ENCODE data around the gene MED10.
"Not testable (repeated sequence)": the region's sequence is repeated elsewhere in the genome, so short reads cannot be mapped to it uniquely, and the experiment has no call there.

MED10 gene

DNA sequence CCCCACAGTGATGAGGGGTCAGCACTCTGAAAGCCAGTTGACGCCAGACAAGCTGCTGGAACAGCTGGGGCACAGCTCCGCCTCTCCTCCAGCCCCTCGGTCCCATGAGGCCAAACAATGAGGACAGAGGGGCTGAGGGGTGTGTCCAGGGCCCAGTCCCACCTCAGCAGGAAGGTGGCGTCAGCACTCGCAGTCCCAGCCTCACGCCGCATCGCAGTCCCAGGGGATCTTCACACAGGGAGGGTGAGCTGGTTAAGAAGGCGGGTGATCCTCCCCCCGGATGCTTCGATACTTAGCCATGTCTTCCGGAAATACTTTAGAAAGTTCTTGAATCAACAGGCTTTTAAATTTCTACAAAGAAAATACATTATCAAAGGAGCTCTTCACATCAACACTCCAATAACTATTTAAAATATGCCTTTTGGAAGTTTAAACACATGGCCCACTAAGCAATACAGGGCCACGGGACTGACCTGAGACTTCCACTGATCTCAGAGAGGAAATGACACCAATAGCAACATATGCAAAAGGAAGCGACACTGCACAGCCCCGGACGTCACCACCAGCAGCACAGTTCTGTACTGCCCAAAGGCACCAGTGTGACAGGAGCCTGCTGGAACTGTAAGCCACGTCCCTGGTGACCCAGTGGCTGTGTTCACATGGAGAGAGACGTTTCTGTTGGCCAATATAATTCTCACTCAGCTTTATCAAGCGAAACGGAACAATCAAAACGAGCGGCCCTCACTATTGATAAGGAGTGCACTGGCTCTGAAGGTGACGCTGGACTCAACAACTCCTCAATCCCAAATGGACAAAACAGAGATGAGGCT lies 5.9 kb downstream of the MED10 start:
- DNase-seq = no peak

GRCh38 chr5:6371079-6371810 lies 7.1 kb downstream of the MED10 start:
- DNase-seq = no peak

DNA sequence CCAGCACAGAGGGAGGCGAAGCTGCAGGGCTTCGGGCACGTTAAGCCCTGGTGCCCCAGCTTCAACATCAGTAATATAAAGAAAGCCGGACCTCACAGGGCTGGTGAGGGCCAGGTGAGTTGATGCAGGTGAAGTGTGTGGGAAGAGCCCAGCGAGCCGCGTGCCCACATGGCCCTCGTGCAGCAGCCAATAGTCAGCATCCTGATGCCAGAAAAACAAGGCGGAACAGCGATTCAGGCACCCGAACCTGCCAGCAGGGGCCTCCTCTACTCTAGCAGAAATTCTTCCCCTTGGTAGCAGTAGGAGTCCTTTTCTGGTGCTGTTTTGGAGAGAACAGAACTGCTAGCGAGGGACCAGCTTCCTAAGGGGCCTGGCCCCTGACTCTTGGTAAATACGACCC lies 7.8 kb downstream of the MED10 start:
- no peak for DNase-seq

GRCh38 chr5:6365977-6366590 lies 12.3 kb downstream of the MED10 start:
- DNase-seq = no peak

GRCh38 chr5:6365142-6365976 lies 13.0 kb downstream of the MED10 start:
- DNase-seq = no peak

GRCh38 chr5:6363454-6364011 lies 14.8 kb downstream of the MED10 start:
- DNase-seq = not testable (repeated sequence)

DNA sequence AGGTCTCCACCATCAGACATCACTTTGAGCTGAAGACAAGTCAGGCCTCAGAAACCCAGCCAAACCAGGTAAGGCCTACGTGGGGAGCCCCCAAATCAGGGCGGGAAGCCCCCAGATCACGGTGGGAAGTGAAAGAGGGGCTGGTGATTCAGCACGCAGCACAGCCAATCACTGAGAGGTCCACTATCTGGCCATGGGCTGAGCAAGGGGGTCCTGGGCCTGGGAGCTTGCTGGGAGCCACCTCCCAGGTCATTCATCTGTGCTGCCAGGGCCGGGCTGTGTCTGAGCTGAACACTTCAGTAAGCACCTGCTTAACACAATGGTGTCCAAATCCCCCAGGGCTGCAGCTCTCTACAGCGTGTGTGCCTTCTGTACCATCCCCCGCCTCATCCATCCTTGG lies 15.5 kb downstream of the MED10 start:
- DNase-seq = no peak

GRCh38 chr5:6361101-6361500 lies 17.2 kb downstream of the MED10 start:
- DNase-seq = no peak

GRCh38 chr5:6360323-6361072 lies 17.8 kb downstream of the MED10 start:
- no peak for DNase-seq

- DNase-seq = no peak
These were observed 18.6 kb downstream of the MED10 start for GRCh38 chr5:6359555-6360322.

DNA sequence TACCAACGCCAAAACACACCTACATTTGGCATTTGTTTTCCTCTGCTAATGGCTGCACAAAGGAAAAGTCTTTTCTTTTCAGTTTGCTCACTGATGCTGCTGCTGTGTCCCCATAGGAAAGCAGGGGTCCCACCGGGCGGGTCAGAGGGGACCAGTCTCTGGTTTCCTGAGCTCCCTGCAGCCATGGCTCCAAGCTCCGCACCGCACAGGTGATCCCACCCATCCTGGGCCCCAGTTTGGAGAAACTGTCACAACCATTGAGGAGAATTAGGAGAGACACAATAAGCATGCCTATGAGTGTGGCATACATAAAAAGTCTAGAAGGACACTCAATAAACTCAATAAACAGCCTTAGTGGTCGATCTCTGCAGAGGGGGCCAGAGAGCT lies 19.9 kb downstream of the MED10 start:
- no peak for DNase-seq

- DNase-seq = not testable (repeated sequence)
These were observed 20.4 kb downstream of the MED10 start for GRCh38 chr5:6357817-6358433.

DNA sequence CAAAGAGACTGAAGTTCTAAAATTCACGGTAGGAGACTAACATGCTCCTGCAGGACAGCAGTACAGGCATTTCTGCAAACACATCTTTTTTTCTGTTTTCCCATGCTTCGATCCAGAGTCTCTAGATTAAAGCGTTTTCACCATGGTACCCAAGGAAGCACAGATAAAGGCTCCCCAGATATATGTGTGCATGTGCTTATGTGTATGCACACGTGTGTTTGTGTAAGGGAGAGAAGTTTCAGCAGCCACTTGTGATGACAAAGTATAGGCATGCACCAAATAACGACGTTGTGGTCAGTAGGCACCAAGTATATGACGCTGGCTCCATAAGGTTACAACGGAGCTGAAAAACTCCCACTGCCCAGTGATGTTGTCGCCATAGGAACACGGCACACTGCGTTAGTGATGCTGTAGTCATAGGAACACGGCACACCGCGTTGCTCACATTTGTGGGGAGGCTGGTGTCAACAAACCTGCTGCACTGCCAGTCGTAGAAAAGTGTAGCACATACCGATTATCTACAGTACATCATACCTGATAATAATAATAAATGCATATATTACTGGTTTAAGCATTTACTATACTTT lies 21.7 kb downstream of the MED10 start:
- DNase-seq = no peak

DNA sequence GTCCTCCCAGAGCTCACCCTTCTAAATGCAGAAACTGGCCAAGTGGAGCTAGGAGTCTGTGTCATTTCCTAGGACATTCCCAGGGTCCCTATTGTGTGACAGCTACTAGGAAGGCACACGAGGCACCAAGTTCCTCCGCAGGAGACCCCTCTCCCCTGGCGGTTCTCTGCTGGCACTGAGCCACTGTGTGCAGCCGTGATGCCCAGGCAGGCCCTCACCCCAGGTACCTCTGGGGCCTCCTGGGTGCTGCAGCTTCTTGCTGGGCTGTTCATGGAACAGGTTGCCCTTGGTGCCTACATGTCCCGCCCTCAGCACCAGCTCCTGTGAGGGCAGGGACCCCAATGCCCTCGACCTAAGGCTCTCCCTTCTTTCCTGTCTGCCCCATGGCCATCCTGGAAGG lies 23.1 kb downstream of the MED10 start:
- DNase-seq = no peak

DNA sequence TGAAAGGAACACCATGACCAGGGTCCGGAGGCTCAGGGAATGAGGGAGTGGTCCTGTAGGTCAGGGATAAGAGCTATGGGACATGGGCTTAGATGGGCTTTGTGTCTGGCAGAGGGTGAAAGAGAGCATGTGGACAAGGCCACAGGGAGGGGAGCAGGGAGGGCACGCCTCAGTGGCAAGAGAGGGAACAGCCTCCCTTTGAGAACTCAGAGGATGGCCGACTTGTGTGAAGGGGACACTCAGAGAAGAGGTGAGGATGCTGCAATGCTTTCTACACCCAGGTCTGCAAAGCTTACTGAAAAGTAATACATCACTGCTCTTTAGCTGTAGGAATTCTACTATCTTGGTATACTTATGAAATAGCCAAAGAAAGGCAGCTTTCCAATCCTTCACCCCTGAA lies 23.5 kb downstream of the MED10 start:
- DNase-seq = no peak

- no peak for DNase-seq
These were observed 24.6 kb downstream of the MED10 start for GRCh38 chr5:6353602-6354302.

DNA sequence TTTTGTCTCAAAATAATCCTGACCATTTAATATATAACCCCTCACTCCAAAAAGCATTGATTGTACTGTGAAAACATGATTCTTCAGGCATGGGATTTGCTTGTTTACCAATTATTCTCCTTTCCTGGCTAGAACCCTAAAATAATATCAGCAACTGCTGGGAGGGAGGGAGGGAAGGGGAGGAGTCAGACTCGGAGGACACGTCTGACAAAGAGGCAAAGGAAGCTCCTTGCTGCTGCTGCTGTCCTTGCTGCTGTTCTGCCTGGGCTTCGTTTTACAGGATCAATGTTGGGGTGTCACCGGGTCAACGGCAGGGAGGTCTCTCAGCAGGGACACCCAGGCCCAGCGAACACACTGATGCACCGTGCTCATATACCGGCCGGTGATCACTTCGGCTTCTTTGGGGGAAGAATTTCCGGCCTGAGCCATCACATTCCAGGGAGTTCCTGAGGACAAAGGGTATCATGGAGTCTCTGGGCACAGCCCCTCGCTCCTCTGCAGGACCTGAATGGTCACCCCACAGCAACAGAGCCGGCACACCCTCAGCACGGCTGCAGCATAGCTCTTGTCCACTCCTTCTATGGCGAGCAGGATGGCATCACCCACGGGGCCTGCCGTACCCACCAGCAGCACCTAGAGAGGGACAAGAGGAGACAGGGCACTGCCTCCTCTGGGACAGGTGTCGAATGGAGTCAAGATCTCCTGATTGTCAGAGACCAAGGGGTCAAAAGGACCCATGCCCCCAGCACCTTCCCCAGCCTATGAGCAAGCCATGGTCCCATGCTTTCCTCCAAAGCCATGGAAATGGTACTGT lies 27.9 kb downstream of the MED10 start:
- no peak for DNase-seq

DNA sequence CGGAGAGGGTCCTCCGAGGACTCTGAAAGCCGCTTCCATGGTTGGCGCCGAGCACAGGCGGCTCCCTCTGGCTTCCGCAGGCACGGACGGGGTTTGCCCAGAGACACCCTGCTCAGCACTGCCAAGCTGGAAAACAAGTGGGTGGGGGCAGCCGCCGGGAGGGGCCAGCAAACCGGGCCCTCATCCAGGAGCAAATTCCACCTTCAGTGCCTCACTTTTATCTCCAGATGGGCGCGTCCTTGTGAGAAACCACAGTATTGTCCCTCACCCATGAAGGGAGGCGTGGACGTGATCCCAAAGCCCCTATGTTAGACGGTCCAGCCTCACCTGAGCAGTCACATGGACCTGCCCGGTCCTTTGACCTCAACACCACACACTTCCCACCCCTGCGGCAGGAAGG lies 29.0 kb downstream of the MED10 start:
- DNase-seq = no peak

All from NCI-H1930 (cell line).